Ramos (cell line): ENCODE measurements around the gene DCC.
"Not testable (repeated sequence)": the region's sequence is repeated elsewhere in the genome, so short reads cannot be mapped to it uniquely, and the experiment has no call there.

ENCODE experiments used
- in situ Hi-C: fragments of 300-500 bp; cut with MboI; formaldehyde crosslinking; loops from one replicate; pipeline ENCODE4 v1.14.3; 2022; ENCODE audit warnings: low sequenced_read_pairs; ENCODE audit not compliant: unreplicated experiment

DCC gene

DNA sequence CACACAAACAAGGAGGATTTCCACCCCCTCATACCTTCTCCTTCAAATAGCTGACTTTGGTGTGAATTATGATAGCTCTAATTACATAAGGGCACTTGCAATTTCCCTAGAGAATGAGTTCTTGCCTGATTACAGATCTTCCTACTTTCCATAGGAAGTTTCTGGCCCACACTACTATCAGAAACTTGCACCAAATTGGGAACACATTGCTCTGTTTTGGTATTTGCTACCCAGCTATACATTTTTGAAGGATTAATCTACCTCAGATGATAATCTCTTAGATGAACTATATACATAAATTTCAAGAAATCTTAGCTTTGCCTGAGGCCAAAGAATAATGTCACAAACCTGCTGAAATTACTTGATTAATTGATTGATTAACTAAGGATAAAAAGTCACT is 4.9 kb downstream of the DCC start:
- in situ Hi-C loops: no loop called here

DNA sequence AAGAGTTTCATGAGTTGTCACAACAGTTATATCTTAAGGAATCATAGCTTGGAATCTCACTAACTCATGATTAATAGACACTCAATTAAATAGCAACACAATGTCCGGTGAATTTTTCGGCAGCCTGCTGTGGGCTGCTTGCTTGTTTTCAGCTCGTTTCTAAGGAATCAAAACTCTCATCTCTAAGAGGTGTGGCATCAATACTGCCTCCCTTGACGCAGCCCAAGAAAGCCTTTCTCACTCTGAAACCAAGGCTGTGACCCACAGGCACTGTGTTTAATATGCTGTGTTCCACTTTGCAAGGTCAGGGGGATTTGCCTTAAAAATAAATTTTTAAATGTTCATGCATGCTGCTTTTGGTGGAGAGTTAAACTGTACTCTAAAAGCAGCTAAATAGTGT is 5.4 kb downstream of the DCC start:
- in situ Hi-C loops: no loop called here

DNA sequence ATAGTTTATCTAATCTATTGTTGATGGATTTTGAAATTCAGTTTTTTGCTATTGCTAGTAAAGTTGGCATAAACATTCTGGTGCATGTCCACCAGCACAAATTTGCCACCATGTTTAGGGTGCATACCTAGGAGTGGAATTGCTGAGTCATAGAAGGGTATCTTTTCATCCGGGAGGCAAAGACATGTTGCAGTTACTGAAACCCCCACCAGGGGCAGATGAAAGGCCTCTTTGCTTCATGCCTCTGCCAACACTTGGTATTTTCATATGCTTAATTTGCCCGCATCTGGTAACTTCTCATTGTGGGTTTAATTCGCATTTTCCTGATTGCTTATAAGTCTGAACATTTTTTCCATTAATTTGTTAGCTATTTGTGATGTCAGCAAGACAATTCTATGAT is 8.2 kb downstream of the DCC start:
- in situ Hi-C loops: no loop called here

DNA sequence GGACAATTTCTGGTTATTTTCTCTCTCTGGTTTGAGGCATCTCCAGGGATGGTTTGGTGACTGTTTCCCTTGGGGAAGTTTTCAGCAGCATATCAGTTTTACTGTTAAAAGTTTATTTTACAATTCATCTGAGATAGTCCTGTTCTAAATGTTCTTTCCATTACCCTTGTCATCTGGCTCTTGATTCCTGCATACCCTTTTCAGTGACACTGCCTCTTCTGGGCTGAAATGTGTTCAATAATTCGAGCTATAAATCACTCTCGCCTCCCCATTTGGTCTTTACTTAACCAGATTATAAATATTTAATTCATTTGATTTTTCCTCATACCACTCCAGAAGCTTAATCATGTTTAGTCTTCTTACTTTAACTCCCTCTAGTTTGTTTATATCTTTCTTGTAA is 9.5 kb downstream of the DCC start:
- in situ Hi-C loops: no loop called here

DNA sequence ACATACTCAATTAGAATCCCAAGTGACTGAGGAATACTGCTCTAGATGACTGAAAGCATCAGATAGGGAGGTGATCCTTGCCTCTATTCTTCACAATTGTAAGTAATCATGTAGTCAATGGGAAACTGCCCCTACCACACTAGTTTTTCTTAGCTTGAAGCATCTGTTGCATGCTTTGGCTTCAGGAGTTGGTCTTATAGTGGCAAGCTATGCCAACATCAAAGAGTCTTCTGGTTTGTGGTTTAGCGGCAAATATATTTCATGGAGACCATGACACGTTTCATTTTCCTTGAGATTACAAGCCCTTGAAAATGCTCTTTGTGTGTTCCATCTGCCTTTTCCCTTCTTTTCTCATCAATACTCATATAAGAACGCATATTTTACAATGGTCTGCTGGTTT is 12.9 kb downstream of the DCC start:
- in situ Hi-C loops: no loop called here

DNA sequence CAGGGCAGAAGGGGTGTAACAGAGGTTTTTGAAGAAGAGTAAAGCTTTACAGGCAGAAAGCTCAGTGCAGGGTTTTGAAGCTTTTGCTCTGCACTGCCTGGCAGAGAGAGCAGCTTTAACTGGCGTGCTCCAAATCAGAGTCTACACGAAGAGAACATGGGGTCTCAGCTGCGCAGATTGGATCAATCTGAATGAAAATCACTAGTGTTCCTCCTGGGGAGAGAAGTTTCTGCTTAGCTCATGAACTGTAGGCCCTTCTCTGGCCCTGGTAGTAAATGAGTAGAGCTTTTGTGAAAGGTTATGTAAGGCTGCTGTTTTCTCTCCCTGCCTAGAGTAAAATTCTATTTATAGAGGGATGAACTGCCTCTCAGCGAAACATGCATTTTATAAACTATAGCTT is 13.6 kb downstream of the DCC start:
- in situ Hi-C loops: no loop called here

DNA sequence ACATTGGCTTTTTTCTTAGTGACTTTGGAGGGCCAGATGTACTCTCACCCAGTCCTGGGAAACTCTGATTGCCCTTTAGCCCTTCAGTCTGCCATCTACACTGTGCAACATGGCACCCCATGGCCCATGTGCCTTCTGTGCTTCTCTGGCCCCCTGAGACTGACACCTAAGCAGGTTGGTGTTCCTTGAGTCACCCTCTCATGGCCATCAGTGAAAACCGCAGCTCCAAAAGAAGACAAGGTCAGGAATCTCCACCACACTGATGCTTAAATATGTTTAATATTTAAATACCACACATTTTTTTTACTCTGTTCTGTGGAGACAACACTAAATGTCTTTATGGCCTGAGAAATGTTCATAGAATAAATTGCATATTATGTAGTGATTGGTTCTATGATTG is 23.9 kb downstream of the DCC start:
- in situ Hi-C loops: no loop called here

DNA sequence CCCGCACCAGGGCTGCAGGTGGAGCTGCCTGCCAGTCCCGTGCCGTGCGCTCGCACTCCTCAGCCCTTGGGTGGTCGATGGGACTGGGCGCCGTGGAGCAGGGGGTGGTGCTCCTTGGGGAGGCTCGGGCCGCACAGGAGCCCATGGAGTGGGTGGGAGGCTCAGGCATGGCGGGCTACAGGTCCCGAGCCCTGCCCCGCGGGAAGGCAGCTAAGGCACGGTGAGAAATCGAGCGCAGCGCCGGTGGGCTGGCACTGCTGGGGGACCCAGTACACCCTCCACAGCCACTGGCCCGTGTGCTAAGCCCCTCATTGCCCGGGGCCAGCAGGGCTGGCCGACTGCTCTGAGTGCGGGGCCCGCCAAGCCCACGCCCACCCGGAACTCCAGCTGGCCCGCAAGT is 26.9 kb downstream of the DCC start:
- in situ Hi-C loops: not testable (repeated sequence)

DNA sequence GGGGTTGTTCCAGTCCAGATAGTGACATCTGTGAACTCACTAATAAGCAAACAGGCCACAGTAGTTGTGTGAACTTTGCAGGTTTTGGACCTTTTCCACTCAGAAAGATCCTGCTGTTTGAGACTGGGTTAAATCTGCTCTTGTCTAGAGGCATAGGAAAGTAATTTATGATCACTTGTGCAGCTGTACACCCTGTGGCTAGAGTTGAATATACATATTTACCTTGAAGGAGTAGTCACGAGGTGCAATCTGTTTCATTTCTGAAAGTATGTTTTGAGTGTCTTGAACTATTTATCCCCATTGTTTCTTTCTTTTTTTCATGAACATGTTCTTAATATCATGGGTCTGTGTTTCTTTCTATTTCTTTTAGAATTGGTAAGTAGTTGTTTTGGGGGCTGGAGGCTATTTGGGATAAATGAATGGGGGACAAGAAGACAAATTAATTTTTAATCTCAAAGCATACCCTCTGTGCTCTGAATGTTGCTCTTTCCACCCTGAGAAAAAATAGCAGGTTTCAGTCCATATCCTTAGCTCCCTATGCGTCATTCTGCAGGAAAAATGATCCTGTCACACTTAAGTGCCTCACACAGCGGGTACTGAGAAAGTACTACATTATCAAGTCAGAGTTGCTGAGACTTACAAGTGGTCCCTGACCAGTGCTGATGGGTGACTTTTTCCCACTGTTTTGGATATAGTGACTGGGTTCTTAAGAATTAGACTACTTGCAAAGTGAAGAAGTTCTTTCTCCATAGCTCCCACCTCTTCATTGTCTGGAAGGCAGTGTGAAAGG is 28.2 kb downstream of the DCC start:
- in situ Hi-C loops: no loop called here

DNA sequence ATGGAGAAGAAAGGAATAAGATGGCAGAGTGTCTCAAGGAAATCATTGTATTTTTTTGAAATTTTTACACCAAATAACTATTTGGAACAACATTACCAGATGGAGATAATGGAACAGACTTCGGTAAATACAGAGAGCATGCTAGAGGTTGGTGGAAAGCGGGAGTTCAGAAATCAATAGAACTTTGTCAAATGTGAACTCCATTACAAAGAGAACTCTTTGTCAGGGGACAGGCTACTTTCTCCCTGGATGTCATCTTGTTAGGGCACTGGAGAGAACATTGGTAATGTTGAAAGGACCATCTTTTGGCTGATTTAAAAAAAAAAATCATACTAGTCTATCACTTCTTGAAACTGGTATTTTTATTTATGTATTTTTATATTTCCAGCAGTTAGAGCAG is 30.8 kb downstream of the DCC start:
- in situ Hi-C loops: no loop called here

DNA sequence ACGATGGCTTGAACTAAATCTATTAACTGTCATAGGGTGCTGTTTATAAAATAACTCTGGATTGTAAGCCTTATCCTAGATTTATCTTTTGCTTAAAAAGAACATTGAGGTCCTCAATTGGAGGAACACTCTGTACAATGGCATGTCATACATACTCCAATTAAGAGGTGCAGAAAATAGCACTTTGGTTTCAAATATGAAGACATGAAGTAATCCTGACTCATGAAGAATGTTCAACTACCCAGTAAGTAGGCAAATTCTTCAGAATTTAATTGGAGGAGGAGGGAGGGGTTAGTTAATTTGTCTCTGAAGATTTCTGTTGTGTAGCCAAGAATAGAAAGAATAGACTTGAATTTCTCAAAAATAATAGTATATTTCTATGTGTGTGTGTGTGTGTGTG is 36.1 kb downstream of the DCC start:
- in situ Hi-C loops: no loop called here

DNA sequence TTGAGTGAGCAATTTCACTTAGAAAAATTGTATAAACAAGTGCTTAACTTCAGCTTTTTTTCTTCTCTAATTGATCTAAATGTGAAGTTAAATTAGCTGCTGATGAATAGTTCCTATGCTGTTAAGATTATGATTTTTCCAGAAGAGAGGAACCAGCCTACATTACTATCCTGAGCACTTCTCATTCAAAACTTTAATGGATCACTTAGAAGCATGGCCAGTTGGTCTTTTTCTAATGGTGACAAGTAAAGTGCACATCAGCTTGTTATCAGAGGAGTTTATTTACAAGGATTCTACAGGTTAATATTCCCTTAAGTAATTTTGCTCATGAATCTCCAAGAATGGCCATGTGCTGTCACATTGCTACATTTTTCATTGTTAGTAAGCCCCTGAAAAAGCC is 37.1 kb downstream of the DCC start:
- in situ Hi-C loops: no loop called here

DNA sequence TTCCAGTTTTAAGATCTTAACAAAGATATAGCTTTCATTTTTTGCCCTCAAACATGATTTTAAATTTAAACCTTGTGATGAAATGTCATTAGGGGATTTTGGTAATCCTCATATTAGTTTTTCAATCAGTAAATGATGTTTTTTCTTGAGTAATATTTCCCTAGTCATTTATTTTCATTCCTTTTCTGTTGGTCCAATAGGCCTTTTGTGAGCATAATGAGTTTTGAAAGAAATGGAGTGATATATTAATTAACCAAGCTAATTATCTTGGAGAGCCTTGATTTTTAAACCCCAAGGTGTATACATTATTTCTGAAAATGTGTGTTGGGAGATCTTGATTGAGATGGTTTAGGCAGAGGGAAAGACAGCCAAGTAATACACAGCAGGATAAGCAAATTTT is 46.3 kb downstream of the DCC start:
- in situ Hi-C loops: no loop called here

DNA sequence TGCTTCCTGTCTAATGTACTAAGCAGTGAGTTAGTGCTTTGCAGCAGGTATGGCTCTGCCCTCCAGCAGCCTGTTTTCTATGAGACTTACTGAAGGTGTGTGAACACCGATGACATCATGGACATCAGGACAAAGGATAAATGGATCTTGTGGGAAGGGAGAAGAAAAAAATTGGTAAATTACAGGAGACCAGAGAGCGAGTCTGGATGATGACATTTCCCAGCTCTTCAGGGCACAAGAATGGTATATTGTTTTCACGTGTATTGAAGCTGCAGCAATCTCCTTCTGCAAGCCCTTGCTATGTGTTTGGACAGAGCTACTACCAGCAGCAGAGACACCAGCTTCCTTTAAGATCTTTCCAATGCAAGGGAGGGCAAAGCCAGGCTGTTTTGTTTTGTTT is 47.2 kb downstream of the DCC start:
- in situ Hi-C loops: no loop called here

DNA sequence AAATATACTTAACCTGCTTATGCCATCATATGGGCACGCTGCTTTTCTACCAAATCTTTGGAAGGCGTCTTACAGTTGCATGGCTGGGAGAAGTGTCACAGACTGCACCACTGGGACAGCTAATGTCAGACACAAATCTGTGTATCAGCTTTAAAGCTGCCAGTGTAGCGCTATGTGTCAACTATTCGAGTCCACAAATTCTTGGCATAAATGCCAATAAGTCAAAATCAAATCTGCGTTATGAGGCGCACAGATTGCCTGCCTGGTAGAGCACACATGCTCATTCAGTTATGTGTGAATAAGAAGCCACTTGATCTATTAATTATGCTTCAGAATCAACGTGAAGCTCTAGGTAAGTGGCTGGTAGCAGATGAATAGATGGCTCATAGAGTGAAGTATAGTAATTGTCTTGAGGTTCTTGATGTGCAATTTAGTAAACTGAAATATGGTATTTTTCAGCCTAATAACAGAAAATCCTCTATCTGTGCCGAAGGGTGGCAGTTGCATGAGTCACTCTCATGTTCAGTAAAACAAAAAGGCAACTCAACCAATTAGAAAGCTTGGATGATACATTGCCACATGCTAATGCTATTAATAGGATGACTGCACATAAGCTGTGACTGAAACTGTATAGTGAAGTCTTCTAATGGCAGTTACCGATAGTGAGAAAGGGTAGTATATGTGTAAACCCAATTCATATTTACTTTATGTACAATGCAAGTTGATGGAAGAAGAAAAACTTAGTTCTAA is 52.0 kb downstream of the DCC start:
- in situ Hi-C loops: no loop called here

DNA sequence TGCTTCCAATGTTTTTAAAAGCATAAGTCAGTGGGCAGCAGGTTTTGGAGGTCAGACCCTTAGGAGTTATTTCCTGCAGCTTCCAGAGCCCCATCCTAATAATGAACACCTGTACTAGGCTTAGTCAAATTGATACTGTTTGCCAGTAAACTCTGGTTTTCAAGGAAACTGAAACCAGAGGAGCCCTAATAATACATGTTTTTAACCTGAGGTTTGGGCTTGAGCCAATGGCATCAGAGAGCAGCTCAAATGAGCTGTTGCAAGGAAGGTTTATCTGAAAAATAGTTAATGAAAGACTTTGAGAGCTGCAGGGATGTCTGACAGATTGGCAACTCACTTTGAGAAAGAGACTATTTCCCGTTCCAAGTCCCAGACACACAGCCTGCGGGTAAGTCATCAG is 54.6 kb downstream of the DCC start:
- in situ Hi-C loops: no loop called here

DNA sequence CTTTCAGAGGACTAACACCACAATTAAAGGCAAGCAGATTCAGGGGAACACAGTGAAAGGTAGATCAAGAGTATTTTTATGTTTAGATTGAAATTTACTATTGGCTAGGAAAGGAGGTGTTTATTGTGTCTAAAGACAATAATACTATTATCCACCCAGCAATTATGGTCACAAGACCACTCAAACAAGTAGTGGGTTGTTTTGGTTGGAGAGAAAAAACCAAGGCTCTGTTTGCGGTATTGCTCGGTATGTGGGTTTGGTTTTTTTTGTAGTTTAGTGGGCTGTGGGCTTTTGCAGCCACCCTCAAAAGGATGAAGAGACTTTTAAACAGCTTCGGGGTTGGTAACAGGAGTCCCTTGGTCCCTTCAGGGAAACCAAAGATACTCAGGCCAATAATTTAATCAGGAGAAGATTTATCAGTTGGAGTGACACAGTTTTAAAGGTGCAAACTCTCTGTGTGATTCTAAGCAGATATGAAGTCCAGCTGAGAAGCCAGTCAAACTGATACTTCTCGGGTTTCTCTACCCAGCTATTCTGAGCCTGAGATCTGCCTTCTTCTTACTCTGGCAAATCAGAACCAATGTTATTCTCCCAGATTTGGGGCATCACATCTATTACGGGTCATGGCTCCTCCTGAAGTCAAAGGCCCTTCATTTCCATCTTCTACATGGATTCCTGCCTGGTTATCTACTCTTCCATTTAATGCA is 55.3 kb downstream of the DCC start:
- in situ Hi-C loops: no loop called here

DNA sequence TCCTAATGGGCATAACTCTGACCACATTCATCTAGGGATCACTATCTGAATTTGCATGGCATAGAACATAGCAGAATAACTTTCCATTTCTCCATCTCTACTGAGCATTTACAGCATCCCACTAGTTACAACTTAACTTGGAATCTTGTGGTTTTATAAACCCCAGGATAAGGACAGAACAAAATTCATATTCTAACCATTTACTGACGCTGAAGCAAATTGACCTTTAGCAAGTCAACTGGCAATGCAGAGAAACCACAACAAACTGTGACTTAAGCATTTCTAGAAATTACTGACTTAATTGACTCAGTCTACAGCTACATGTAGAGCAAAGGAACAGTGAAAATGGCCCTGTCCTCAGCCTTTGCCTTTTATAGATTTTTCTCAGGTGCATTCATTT is 61.2 kb downstream of the DCC start:
- in situ Hi-C loops: no loop called here

DNA sequence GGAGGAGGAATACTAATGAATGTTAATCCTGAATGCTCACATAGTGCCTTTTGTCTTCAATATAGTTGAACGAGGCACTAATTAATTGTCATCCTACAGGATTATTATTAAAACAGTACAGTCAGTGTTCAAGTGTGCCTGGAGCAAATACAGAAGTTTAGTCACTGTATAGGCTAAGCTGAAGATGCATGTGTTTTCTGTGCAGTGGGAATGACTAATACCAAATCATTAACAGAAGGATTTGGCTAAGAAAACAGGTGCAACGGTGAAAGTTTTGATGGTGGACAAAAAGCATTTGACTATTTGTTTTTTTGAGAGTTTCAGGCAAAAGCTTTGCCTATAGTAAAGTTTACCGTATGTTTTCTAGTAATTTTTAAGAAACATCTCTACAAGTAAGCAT is 62.8 kb downstream of the DCC start:
- in situ Hi-C loops: no loop called here

DNA sequence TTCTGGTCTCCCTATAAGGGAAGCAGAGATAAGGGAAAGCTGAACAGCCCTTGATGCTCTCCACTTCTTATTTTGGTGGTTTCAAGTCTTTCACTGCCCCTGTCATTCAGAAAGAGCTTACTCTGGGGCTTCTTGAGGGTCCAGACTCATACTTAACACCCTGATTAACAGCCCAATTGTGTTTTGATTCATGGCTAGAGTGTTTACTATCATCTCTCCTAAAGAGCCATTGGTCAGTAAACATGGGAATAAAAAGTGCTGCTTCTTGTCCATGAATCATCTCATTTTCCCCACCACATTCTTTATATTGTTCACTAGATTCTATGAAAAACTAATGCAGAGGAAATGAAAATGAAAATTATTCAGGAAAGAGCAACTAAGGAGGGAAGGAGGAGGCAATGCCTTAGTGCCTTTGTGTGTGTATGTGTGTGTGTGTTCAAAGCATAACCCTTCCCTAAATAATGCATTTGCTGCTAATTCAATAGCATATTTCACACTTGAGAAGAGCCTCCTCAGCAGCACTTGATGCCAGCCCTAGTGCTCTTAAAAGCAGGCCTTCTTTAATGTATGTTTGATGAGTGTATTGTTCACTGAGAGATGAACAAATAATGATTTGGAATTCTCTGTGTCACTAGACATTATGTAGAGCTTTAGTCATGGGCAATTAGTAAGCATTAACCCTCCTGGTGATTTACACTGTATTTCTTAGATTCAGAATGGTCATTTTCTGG is 63.5 kb downstream of the DCC start:
- in situ Hi-C loops: no loop called here

DNA sequence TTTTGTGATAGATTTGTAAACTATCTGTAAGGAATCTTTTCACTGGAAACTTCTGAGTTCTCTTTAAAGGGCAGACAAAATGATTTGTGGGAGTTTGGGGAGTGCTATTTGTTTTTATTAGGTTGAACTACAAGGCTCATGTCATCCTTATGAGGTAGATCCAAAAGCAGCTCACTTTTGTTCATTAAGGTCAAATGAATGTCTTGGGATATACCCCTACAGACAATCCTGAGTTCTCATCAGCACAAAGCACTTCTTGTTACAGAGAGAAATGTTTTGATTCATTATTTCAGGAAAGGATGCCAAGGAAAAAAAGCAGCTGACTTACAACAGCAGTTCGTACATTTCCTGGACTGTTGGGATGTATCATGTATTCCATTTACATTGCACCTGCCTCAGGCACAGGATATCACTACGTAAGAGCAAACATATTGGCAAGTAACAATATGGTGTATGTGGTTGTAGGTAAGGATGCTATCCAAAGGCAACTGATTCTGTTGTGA is 68.9 kb downstream of the DCC start:
- in situ Hi-C loops: no loop called here
